Fibroblast of mammary gland (primary cell): ENCODE data around the gene PRDM16.
A peak's percentile ranks its signal among the peaks of the same experiment; 100 is the strongest.

ENCODE experiments used
- DNase-seq: peaks from one replicate; pipeline ENCODE4 v3.0.0-alpha.2; 2010; ENCODE audit warnings: low read depth
- H3K4me3 ChIP-seq: 2 replicates; pipeline ENCODE4 v1.5.1; 2011; ENCODE audit warnings: low read depth, mild to moderate bottlenecking, low read length, moderate library complexity; ENCODE audit not compliant: control insufficient read depth
- CTCF ChIP-seq: conservative IDR thresholded peaks from 2 replicates; pipeline ENCODE4 v1.5.1; 2011; ENCODE audit warnings: low read depth, low read length, inconsistent platforms; ENCODE audit not compliant: control insufficient read depth, insufficient read depth

Gene PRDM16

GRCh38 chr1:3022976-3023375 lies 46.0 kb upstream of the PRDM16 start:
- no peak overlapping the region for H3K4me3 ChIP-seq
- TF ChIP-seq CTCF: no peak
- no peak for DNase-seq

GRCh38 chr1:3024019-3024418 lies 45.0 kb upstream of the PRDM16 start:
- TF ChIP-seq CTCF: peak; percentile 6
- DNase-seq: no peak
- no peak overlapping the region for H3K4me3 ChIP-seq

- H3K4me3 ChIP-seq: no peak overlapping the region
- DNase-seq: no peak
- no peak for TF ChIP-seq CTCF
These were observed 44.4 kb upstream of the PRDM16 start for GRCh38 chr1:3024588-3024987.

GRCh38 chr1:3026124-3026523 lies 42.9 kb upstream of the PRDM16 start:
- no peak for TF ChIP-seq CTCF
- H3K4me3 ChIP-seq: no peak overlapping the region
- no peak for DNase-seq

- DNase-seq: no peak
- no peak for TF ChIP-seq CTCF
- H3K4me3 ChIP-seq: no peak overlapping the region
These were observed 42.2 kb upstream of the PRDM16 start for GRCh38 chr1:3026581-3027391.

- DNase-seq: no peak
- no peak overlapping the region for H3K4me3 ChIP-seq
- no peak for TF ChIP-seq CTCF
These were observed 41.2 kb upstream of the PRDM16 start for GRCh38 chr1:3027611-3028371.
